Measurements from ENCODE around the gene HPCAL4. TPM values are rescaled to one million over a fixed set of nuclear protein-coding genes. Genes with fewer than 3 reads are reported as not detected.

HPCAL4 gene
- total and polyA plus RNA-seq, 12 donors, result 0.07 to 3.7 (median 0.22) TPM

- H3K27ac ChIP-seq, result no peak overlapping the region
These were observed 2.0 kb downstream of the HPCAL4 start for GRCh38 chr1:39689214-39689613.

GRCh38 chr1:39688706-39689105, 2.5 kb downstream of the HPCAL4 start:
- DNase-seq, result no peak
- intact Hi-C loops (cut with DNase I), result no loop called here
- TF ChIP-seq CTCF (IDR thresholded peaks at IDR 0.05), result no peak
- H3K27ac ChIP-seq, result no peak overlapping the region
- peaks cover 11 to 86% (median 68%) of the 10 kb centered on the region in 7 donors for H3K27me3 ChIP-seq
- WGBS, 2 donors, result 75 to 81% methylated on average over 3 of the region's 3 CpGs
- no peaks in the 10 kb centered on the region for H3K9me3 ChIP-seq
- ATAC-seq, result no peak
- peaks cover 0 to 27% (median 21%) of the 10 kb centered on the region in 9 donors for H3K4me1 ChIP-seq
- H3K4me3 ChIP-seq, result no peak overlapping the region
- H3K36me3 ChIP-seq, result no peaks in the 10 kb centered on the region

More at GRCh38 chr1:39689214-39689613, 2.0 kb downstream of the HPCAL4 start:
- WGBS, 2 donors, result 46 to 58% methylated on average over 2 of the region's 2 CpGs
- Histone ChIP-seq H3K4me1 (peaks cover 0 to 23% (median 20%) of the 10 kb centered on the region in 9 donors), H3K36me3 (no peaks in the 10 kb centered on the region), H3K4me3 (no peak overlapping the region), H3K27me3 (peaks cover 11 to 85% (median 64%) of the 10 kb centered on the region in 7 donors), H3K9me3 (no peaks in the 10 kb centered on the region)
- ATAC-seq, result no peak
- no peak for DNase-seq
- TF ChIP-seq CTCF (IDR thresholded peaks at IDR 0.05), result no peak
- intact Hi-C loops (cut with DNase I), result no loop called here

- peaks cover 11 to 86% (median 68%) of the 10 kb centered on the region in 7 donors for H3K27me3 ChIP-seq
- H3K27ac ChIP-seq, result no peak overlapping the region
- peaks cover 0 to 24% (median 19%) of the 10 kb centered on the region in 9 donors for H3K4me1 ChIP-seq
- no peak for DNase-seq
- WGBS, 2 donors, result 66 to 70% methylated on average over 2 of the region's 2 CpGs
- ATAC-seq, result no peak
- H3K4me3 ChIP-seq, result no peak overlapping the region
- H3K9me3 ChIP-seq, result no peaks in the 10 kb centered on the region
- H3K36me3 ChIP-seq, result no peaks in the 10 kb centered on the region
- intact Hi-C loops (cut with DNase I), result no loop called here
- TF ChIP-seq CTCF (IDR thresholded peaks at IDR 0.05), result no peak
These were observed 4.0 kb downstream of the HPCAL4 start for GRCh38 chr1:39687243-39687642.

- Histone ChIP-seq H3K36me3 (no peaks in the 10 kb centered on the region), H3K9me3 (no peaks in the 10 kb centered on the region), H3K4me1 (peaks cover 0 to 10% (median 5%) of the 10 kb centered on the region in 9 donors), H3K27me3 (peaks cover 0 to 86% (median 60%) of the 10 kb centered on the region in 7 donors), H3K27ac (no peak overlapping the region), H3K4me3 (no peak overlapping the region)
- DNase-seq (no peak), ATAC-seq (no peak)
- intact Hi-C loops (cut with DNase I), result no loop called here
- 86 to 87% methylated on average over 3 of the region's 3 CpGs for WGBS, 2 donors
- TF ChIP-seq CTCF (IDR thresholded peaks at IDR 0.05), result no peak
These were observed 6.2 kb downstream of the HPCAL4 start for GRCh38 chr1:39685071-39685470.

Measured in heart right ventricle (tissue), 16 donors.